IMR-90 (cell line): ENCODE results near the gene REPS2. TPM values are rescaled to one million over a fixed set of nuclear protein-coding genes. Genes with fewer than 3 reads are reported as not detected.

Experiments
- ATAC-seq: fragments of 200-7000 bp; cut with Tn5 transposase; 2 replicates; pipeline ENCODE4 v1.9.1; 2020; ENCODE audit warnings: low read depth, mild to moderate bottlenecking, moderate library complexity
- BruUV-seq: library from RNA; stranded (reverse); fragments of 400-500 nt; replicated peaks from 2 replicates; lab custom pipeline; 2021; lab: Mats Ljungman, UMichigan
- CTCF ChIA-PET: fragments of 300-600 bp; formaldehyde crosslinking; extraction: SDS; loops from one replicate; lab custom pipeline; 2021; ENCODE audit warnings: antibody characterized with exemption; lab: Yijun Ruan, JAX
- POLR2A ChIA-PET: fragments of 300-600 bp; sonication (Branson Sonifier 250); formaldehyde crosslinking; loops from one replicate; lab custom pipeline; 2022; ENCODE audit warnings: antibody characterized with exemption; ENCODE audit not compliant: unreplicated experiment; lab: Charles Lee
- DNase-seq: peaks from one replicate; pipeline ENCODE4 v3.0.0; 2013
- H2AFZ ChIP-seq: replicated peaks from 2 replicates; pipeline ENCODE3; 2013; ENCODE audit warnings: low read length, mild to moderate bottlenecking; ENCODE audit not compliant: poor library complexity
- H2AK5ac ChIP-seq: 2 replicates; pipeline ENCODE4 v1.6.1; 2013; ENCODE audit warnings: low read depth, low read length, inconsistent platforms
- H2AK9ac ChIP-seq: replicated peaks from 2 replicates; pipeline ENCODE3; 2013; ENCODE audit warnings: mild to moderate bottlenecking, low read depth, low read length, moderate library complexity; ENCODE audit not compliant: poor library complexity
- H2BK120ac ChIP-seq: 2 replicates; pipeline ENCODE4 v1.6.1; 2013; ENCODE audit warnings: low read depth, low read length, inconsistent platforms
- H2BK15ac ChIP-seq: 3 replicates; pipeline ENCODE4 v1.6.1; 2013; ENCODE audit warnings: low read depth, low read length, inconsistent platforms
- H2BK20ac ChIP-seq: 2 replicates; pipeline ENCODE4 v1.6.1; 2013; ENCODE audit warnings: low read depth, mild to moderate bottlenecking, inconsistent platforms, low read length, moderate library complexity
- H2BK5ac ChIP-seq: 2 replicates; pipeline ENCODE4 v1.6.1; 2013; ENCODE audit warnings: mild to moderate bottlenecking, low read depth, low read length, inconsistent platforms; ENCODE audit not compliant: poor library complexity, severe bottlenecking
- H3K14ac ChIP-seq: replicated peaks from 2 replicates; pipeline ENCODE4 v1.6.1; 2013; ENCODE audit warnings: low read depth, low read length, inconsistent platforms
- H3K18ac ChIP-seq: 2 replicates; pipeline ENCODE4 v1.6.1; 2013; ENCODE audit warnings: low read depth, low read length, control low read depth
- H3K23ac ChIP-seq: 2 replicates; pipeline ENCODE4 v1.6.1; 2013; ENCODE audit warnings: low read depth, low read length, inconsistent platforms
- H3K27ac ChIP-seq: 2 replicates; pipeline ENCODE4 v1.5.1; 2013; ENCODE audit warnings: mild to moderate bottlenecking, control low read depth, low read length; ENCODE audit not compliant: insufficient read depth
- H3K27me3 ChIP-seq: 2 replicates; pipeline ENCODE4 v1.6.1; 2013; ENCODE audit warnings: low read length; ENCODE audit not compliant: control insufficient read depth, insufficient read depth
- H3K36me3 ChIP-seq: 2 replicates; pipeline ENCODE4 v1.6.1; 2013; ENCODE audit warnings: low read length, mixed read lengths; ENCODE audit not compliant: control insufficient read depth, insufficient read depth
- H3K4ac ChIP-seq: 2 replicates; pipeline ENCODE4 v1.6.1; 2013; ENCODE audit warnings: low read depth, low read length, inconsistent platforms
- H3K4me1 ChIP-seq: 2 replicates; pipeline ENCODE4 v1.6.1; 2013; ENCODE audit warnings: low read length, mixed read lengths; ENCODE audit not compliant: control insufficient read depth, insufficient read depth
- H3K4me2 ChIP-seq: 2 replicates; pipeline ENCODE4 v1.6.1; 2013; ENCODE audit warnings: low read depth, mild to moderate bottlenecking, control low read depth, low read length, moderate library complexity
- H3K4me3 ChIP-seq: 2 replicates; pipeline ENCODE4 v1.5.1; 2013; ENCODE audit warnings: low read depth, mild to moderate bottlenecking, control low read depth, low read length, moderate library complexity; ENCODE audit not compliant: insufficient read depth
- H3K56ac ChIP-seq: 2 replicates; pipeline ENCODE4 v1.6.1; 2013; ENCODE audit warnings: low read length, inconsistent platforms; ENCODE audit not compliant: insufficient read depth; ENCODE audit errors: extremely low read depth
- H3K79me1 ChIP-seq, 2 experiments: 2 replicates each; pipeline ENCODE4 v1.6.1; 2013; ENCODE audit warnings: low read length in 2 of 2, inconsistent platforms in 1 of 2, low read depth in 1 of 2
- H3K9ac ChIP-seq: 2 replicates; pipeline ENCODE4 v1.6.1; 2013; ENCODE audit warnings: low read depth, low read length, control low read depth
- H3K9me1 ChIP-seq: 2 replicates; pipeline ENCODE4 v1.6.1; 2013; ENCODE audit warnings: low read length, inconsistent platforms; ENCODE audit not compliant: insufficient read depth
- H3K9me3 ChIP-seq: 2 replicates; pipeline ENCODE4 v1.6.1; 2013; ENCODE audit warnings: low read length; ENCODE audit not compliant: control insufficient read depth, insufficient read depth
- H4K20me1 ChIP-seq: 2 replicates; pipeline ENCODE4 v1.6.1; 2013; ENCODE audit warnings: low read length, inconsistent platforms; ENCODE audit not compliant: insufficient read depth
- H4K5ac ChIP-seq: 2 replicates; pipeline ENCODE4 v1.6.1; 2013; ENCODE audit warnings: mild to moderate bottlenecking, low read depth, low read length, control low read depth
- H4K8ac ChIP-seq, 2 experiments: 2 replicates each; pipeline ENCODE4 v1.6.1; 2013; ENCODE audit warnings: low read depth in 2 of 2, low read length in 2 of 2, control low read depth in 1 of 2, inconsistent platforms in 1 of 2
- H4K91ac ChIP-seq: 2 replicates; pipeline ENCODE4 v1.6.1; 2013; ENCODE audit warnings: low read depth, low read length, inconsistent platforms; ENCODE audit not compliant: insufficient read depth
- BHLHE40 ChIP-seq: fragments of 150-350 bp; IDR thresholded peaks from 2 replicates; pipeline ENCODE4 v1.6.1; 2016; ENCODE audit warnings: mild to moderate bottlenecking, low read depth, low read length
- CEBPB ChIP-seq: IDR thresholded peaks from 2 replicates; pipeline ENCODE4 v1.6.1; 2012; ENCODE audit warnings: low read depth, low read length, improper control_type of control experiment
- CHD1 ChIP-seq: IDR thresholded peaks from 2 replicates; pipeline ENCODE4 v1.6.1; 2012; ENCODE audit warnings: low read depth, low read length, improper control_type of control experiment
- MAFK ChIP-seq: IDR thresholded peaks from 2 replicates; pipeline ENCODE4 v1.6.1; 2012; ENCODE audit warnings: low read depth, low read length, improper control_type of control experiment
- MAZ ChIP-seq: IDR thresholded peaks from 2 replicates; pipeline ENCODE4 v1.6.1; 2012; ENCODE audit warnings: low read depth, mild to moderate bottlenecking, low read length, improper control_type of control experiment, moderate library complexity, borderline replicate concordance
- NFE2L2 ChIP-seq: fragments of 150-350 bp; IDR thresholded peaks from 2 replicates; pipeline ENCODE4 v1.6.1; 2016; ENCODE audit warnings: low read depth, mild to moderate bottlenecking, low read length
- POLR2A ChIP-seq: IDR thresholded peaks from 2 replicates; pipeline ENCODE4 v1.6.1; 2012; ENCODE audit warnings: mild to moderate bottlenecking, low read depth, low read length
- RAD21 ChIP-seq: IDR thresholded peaks from 2 replicates; pipeline ENCODE4 v1.6.1; 2012; ENCODE audit warnings: low read length, improper control_type of control experiment
- RCOR1 ChIP-seq: IDR thresholded peaks from 2 replicates; pipeline ENCODE4 v1.6.1; 2012; ENCODE audit warnings: mild to moderate bottlenecking, low read length, improper control_type of control experiment; ENCODE audit not compliant: insufficient replicate concordance
- RFX5 ChIP-seq: IDR thresholded peaks from 2 replicates; pipeline ENCODE4 v1.8.0; 2012; ENCODE audit warnings: low read depth, mild to moderate bottlenecking, low read length, moderate library complexity
- SMC3 ChIP-seq: fragments of 150-350 bp; IDR thresholded peaks from 2 replicates; pipeline ENCODE4 v1.6.1; 2016; ENCODE audit warnings: low read depth, mild to moderate bottlenecking, antibody characterized with exemption, low read length, moderate library complexity
- WGBS, 2 experiments: methylation state at CpG; one replicate each; pipeline versions ENCODE4 v1.1.5 to v1.1.7; 2013; ENCODE audit warnings: missing lambda C conversion rate in 2 of 2; ENCODE audit not compliant: insufficient read length in 1 of 2; ENCODE audit errors: extremely low coverage in 2 of 2; 5-methylcytosine and 5-hydroxymethylcytosine counted together
- dilution Hi-C: fragments of 300-500 bp; cut with HindIII; formaldehyde crosslinking; loops from one replicate; pipeline ENCODE4 v1.14.3; 2018; ENCODE audit warnings: low sequenced_read_pairs; ENCODE audit not compliant: unreplicated experiment
- in situ Hi-C: fragments of 300-500 bp; cut with MboI; formaldehyde crosslinking; loops from 3 replicates; pipeline ENCODE4 v1.14.3; 2019; ENCODE audit warnings: low sequenced_read_pairs, inconsistent platforms, mixed read lengths
- intact Hi-C: fragments of 100-400 bp; cut with micrococcal nuclease; formaldehyde crosslinking; loops from 2 replicates; pipeline ENCODE4 v1.10.0; 2022
- polyA plus RNA-seq, 3 experiments: library from polyadenylated mRNA; depleted of rRNA; stranded (reverse); fragments of >200 nt; gene quantifications; 2 replicates each; pipeline ENCODE4 v1.2.3, GENCODE V29; 2012; ENCODE audit warnings: low replicate concordance in 1 of 3
- total RNA-seq: library from RNA; depleted of rRNA; stranded (reverse); fragments of >200 nt; gene quantifications from 2 replicates; pipeline ENCODE4 v1.2.3, GENCODE V29; 2012
- TF ChIP-seq, protein P1 (sequence below): fragments of 150-350 bp; IDR thresholded peaks from 2 replicates; pipeline ENCODE4 v1.6.1; 2016; ENCODE audit warnings: low read depth, mild to moderate bottlenecking, low read length, moderate library complexity, borderline replicate concordance
- TF ChIP-seq, protein P2 (sequence below): conservative IDR thresholded peaks from 2 replicates; pipeline ENCODE4 v1.5.1; 2012; ENCODE audit warnings: mild to moderate bottlenecking, low read depth, low read length, improper control_type of control experiment
- TF ChIP-seq, protein P3 (sequence below): fragments of 150-350 bp; IDR thresholded peaks from 2 replicates; pipeline ENCODE4 v1.6.1; 2017; ENCODE audit warnings: mild to moderate bottlenecking, antibody characterized with exemption, low read length, low read depth

Gene REPS2
- total and polyA plus RNA-seq, 2 of the 4 experiments (the other 2 are of a cell fraction) = 0.02 to 0.18 TPM

DNA sequence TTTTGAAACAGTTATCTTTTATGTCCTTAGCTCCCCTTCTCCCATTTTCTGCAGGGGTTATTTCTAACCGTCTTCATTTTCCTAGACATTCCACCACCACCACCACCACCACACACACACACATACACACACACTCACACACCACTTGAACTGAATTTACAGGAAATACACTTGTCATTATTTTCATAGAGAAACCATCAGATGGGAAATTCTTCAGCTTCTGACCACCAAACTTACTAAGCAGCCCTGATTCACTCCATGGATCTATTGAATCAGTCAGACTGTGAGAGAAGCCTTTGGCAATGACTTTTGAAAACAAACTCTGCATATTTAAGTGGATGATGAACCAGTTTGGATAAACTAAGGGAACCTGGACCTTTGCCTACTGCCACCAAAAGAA, 218.5 kb downstream of the REPS2 start:
- no peaks in the 10 kb centered on the region for H3K9me1 ChIP-seq

More for the DNA sequence above, 218.5 kb downstream of the REPS2 start:
- WGBS, 2 experiments = 38% methylated on average over 1 of the region's 1 CpG; no CpG with 5 or more reads in 1 of the 2 experiments
- CTCF ChIA-PET = no interaction called here
- intact Hi-C loops = no loop called here
- dilution Hi-C loops = no loop called here
- H3K4me2 ChIP-seq = no peak overlapping the region
- no peaks in the 10 kb centered on the region for H3K4me1 ChIP-seq
- in situ Hi-C loops = no loop called here
- ATAC-seq (no peak), DNase-seq (no peak)
- H3K18ac ChIP-seq = no peak overlapping the region
- H2BK5ac ChIP-seq = no peak overlapping the region
- H2AFZ ChIP-seq = no peak overlapping the region
- H2BK15ac ChIP-seq = no peak overlapping the region
- no peak overlapping the region for H2AK9ac ChIP-seq
- H3K4me3 ChIP-seq = no peak overlapping the region
- H3K36me3 ChIP-seq = no peaks in the 10 kb centered on the region
- no peak overlapping the region for H4K91ac ChIP-seq
- BruUV-seq = no TSS peak
- H3K14ac ChIP-seq = no peak overlapping the region
- no peak overlapping the region for H4K8ac ChIP-seq
- no peak overlapping the region for H3K27ac ChIP-seq
- no peak overlapping the region for H2BK120ac ChIP-seq
- H3K56ac ChIP-seq = no peak overlapping the region
- H3K9ac ChIP-seq = no peak overlapping the region
- H2AK5ac ChIP-seq = no peak overlapping the region
- H3K9me3 ChIP-seq = no peaks in the 10 kb centered on the region; the same call in 1 of the 2 replicates
- no peak overlapping the region for H3K23ac ChIP-seq
- H2BK20ac ChIP-seq = no peak overlapping the region
- H3K4ac ChIP-seq = no peak overlapping the region
- no peaks in the 10 kb centered on the region for H3K79me1 ChIP-seq
- POLR2A ChIA-PET = no interaction called here
- no peaks in the 10 kb centered on the region for H3K27me3 ChIP-seq
- no peak overlapping the region for H4K5ac ChIP-seq
- H4K20me1 ChIP-seq = no peaks in the 10 kb centered on the region
- TF ChIP-seq POLR2A (no peak), CEBPB (no peak), RFX5 (no peak), RCOR1 (no peak), NFE2L2 (no peak), RAD21 (no peak), CHD1 (no peak), SMC3 (no peak), MAZ (no peak), BHLHE40 (no peak), MAFK (no peak)
- TF ChIP-seq, protein P1, sequence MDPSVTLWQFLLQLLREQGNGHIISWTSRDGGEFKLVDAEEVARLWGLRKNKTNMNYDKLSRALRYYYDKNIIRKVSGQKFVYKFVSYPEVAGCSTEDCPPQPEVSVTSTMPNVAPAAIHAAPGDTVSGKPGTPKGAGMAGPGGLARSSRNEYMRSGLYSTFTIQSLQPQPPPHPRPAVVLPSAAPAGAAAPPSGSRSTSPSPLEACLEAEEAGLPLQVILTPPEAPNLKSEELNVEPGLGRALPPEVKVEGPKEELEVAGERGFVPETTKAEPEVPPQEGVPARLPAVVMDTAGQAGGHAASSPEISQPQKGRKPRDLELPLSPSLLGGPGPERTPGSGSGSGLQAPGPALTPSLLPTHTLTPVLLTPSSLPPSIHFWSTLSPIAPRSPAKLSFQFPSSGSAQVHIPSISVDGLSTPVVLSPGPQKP = no peak
- TF ChIP-seq, protein P2, sequence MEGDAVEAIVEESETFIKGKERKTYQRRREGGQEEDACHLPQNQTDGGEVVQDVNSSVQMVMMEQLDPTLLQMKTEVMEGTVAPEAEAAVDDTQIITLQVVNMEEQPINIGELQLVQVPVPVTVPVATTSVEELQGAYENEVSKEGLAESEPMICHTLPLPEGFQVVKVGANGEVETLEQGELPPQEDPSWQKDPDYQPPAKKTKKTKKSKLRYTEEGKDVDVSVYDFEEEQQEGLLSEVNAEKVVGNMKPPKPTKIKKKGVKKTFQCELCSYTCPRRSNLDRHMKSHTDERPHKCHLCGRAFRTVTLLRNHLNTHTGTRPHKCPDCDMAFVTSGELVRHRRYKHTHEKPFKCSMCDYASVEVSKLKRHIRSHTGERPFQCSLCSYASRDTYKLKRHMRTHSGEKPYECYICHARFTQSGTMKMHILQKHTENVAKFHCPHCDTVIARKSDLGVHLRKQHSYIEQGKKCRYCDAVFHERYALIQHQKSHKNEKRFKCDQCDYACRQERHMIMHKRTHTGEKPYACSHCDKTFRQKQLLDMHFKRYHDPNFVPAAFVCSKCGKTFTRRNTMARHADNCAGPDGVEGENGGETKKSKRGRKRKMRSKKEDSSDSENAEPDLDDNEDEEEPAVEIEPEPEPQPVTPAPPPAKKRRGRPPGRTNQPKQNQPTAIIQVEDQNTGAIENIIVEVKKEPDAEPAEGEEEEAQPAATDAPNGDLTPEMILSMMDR = no peak
- TF ChIP-seq, protein P3, sequence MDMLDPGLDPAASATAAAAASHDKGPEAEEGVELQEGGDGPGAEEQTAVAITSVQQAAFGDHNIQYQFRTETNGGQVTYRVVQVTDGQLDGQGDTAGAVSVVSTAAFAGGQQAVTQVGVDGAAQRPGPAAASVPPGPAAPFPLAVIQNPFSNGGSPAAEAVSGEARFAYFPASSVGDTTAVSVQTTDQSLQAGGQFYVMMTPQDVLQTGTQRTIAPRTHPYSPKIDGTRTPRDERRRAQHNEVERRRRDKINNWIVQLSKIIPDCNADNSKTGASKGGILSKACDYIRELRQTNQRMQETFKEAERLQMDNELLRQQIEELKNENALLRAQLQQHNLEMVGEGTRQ = no peak
